GM18502 (cell line): ENCODE measurements around the gene AP1S2.
"Not testable (repeated sequence)": the region's sequence is repeated elsewhere in the genome, so short reads cannot be mapped to it uniquely, and the experiment has no call there.

Experiments used
- ATAC-seq: cut with Tn5 transposase; IDR thresholded peaks from one replicate; pipeline ENCODE4 v1.9.1; 2021; ENCODE audit warnings: mild to moderate bottlenecking; ENCODE audit not compliant: unreplicated experiment, poor library complexity

AP1S2 gene

DNA sequence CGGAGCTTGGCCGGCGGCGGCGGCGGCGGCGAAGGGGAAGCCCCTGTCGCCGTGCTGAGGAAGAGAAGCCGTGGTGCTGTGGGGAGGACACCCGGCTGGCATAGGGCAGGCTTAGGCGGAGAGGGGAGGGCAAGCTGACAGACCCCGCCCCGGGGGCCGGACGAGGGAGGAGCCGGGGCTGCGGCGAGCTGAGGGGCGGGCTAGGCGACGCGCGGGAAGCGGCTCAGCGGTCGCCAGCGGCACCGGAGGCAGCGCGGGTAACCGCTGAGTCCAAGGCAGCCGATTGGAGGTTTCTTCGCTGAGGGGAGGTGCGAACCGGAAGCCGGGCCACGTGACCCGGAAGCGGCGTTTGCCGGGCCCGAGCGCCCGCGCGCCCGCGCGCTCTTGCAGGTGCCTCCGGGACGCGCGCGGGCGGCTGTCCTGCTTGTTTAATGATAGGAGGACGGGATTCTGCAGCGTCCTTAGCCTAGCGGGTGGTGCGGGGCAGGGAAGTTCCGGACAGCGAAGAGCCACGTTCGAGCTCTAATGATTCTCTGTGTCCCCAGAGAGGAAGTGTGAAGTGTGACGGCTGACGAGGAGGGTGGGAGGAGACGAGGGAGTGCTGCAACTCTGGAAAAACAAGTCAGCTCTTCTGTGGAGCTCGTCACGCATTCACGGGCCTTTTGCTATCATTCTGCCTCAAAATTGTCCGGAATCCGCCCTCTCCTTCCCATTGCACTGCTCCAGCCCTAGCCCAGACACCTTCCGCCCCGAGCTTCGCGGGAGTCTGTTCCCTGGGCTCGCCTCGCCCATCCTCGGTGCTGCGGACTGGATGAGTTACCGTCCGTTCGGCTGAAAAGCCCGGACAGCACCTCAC lies at the start of gene AP1S2:
AP1S2 (minus strand) TSS at position 102 of the 856 bp plus-strand sequence. CDS start 2,289 bp downstream, outside the sequence.
- ATAC-seq = peak; percentile 95

DNA sequence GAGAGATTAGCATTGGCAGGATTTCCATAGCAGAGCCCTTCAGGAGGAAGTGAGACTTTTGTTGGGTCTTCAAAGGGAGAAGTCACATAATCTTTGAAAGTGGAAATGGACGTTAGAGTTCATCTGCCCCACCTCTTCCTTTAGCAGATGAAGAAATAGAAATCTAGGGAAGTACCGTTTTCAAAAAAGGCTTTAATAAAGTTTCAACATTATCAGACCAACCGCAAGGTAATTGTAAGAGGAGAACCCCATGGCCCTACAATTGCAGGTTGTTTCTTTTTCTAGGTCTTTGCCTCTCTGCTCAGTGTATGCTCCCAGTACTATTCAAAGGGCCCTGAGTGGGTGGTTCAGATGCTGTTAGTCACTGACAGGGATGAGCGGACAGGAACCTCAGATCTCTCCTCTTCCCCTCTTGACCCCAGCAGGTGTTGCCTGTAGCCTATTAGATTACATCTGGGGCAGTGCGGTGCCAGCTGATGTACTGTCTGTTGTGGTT lies 48.6 kb upstream of the AP1S2 start:
- peak; percentile 96 for ATAC-seq

GRCh38 chrX:15895334-15895733 lies 40.7 kb upstream of the AP1S2 start:
- no peak for ATAC-seq

DNA sequence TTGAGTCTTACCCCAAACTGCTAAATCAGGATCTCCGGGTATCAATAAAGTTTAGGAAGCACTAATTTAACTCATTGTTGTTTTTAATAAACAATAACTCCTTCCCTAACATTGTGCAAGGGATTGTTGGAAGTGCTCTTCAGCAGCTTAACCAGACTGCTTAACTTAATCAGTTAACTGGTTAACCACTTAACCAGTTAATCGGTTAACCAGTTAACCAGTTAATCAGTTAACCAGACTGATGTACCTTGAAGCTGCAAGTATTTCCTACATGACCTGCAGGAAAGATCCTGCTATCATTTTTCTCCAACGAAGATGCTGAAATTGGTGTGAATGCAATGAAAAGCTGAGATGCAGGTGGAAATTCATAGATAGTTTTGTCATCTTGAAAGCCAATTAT lies 40.1 kb upstream of the AP1S2 start:
- no peak for ATAC-seq

- no peak for ATAC-seq
Measured at GRCh38 chrX:15890463-15890862, 35.9 kb upstream of the AP1S2 start.

GRCh38 chrX:15888062-15888461 lies 33.4 kb upstream of the AP1S2 start:
- ATAC-seq = no peak

DNA sequence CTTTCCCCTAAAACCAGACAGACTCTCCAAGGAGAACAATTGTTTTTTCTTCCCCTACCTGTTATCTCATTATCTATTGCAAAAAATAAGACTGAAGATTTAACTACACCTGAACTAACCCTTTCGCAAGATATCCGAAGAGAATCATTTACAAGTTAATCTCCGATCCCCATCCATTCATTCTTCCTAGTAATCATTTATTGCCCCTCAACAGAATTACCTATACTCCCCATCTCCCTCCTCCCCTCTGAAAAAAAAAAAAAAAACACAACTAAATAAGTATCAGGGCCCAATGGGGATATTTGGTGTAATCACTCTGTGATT lies 28.9 kb upstream of the AP1S2 start:
- ATAC-seq = no peak

- peak; percentile 83 for ATAC-seq
Measured at GRCh38 chrX:15882704-15883539, 28.3 kb upstream of the AP1S2 start.

DNA sequence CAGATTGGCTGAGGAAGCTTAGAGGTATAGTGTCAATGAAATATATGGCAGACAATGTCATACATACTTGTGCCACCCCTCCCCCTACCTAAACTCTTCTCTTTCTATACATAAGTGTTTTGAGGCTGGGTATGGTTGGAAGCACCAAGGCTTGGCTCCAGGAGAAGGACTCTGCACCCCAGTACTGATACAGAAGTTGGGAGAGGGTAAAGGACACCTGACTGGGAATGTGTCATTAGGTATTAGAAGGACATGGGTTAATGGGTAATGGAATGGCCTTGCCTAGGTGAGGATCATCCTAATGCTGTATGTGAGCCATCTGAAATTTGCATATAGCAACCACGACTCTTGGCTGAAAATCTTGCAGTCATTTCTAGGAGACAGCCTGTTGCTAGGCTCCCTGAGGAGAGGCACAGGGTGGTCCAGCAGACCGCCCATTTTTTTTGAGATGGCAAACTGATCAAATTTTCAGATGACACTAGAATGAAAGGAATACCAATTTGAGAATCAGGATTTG lies 26.8 kb upstream of the AP1S2 start:
- no peak for ATAC-seq

DNA sequence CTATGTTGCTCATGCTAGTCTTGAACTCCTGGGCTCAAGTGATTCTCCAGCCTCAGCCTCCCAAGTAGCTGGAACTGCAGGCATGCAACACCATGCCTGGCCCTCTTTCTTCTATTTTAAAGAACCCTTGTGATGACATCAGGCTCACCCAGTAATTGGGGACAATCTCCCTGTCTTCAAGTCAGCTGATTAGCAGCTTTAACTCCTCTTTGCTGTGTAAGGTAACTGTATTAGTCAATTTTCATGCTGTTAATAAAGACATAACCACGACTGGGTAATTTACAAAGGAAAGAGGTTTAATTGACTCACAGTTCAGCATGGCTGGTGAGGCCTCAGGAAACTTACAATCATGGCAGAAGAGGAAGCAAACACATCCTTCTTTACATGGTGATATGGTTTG lies 23.3 kb upstream of the AP1S2 start:
- ATAC-seq = not testable (repeated sequence)

DNA sequence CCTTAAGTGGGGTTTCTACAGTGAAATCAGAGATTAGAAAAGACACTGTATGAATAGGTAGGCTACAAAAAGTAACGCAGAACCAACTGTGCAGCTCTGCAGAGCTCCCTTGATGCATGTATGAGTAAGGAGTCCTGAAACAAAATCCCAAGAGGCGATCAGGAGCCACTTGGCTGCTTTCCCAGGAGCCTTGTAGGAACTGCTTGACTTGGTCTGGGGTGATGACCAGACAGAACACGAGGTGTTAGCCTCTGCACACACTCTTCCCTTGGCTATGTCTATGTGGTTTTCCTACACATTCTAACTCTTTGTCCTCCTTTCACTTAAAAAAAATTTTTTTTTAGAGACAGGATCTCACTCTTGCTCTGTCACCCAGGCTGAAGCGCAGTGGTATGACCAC lies 22.8 kb upstream of the AP1S2 start:
- ATAC-seq = no peak

DNA sequence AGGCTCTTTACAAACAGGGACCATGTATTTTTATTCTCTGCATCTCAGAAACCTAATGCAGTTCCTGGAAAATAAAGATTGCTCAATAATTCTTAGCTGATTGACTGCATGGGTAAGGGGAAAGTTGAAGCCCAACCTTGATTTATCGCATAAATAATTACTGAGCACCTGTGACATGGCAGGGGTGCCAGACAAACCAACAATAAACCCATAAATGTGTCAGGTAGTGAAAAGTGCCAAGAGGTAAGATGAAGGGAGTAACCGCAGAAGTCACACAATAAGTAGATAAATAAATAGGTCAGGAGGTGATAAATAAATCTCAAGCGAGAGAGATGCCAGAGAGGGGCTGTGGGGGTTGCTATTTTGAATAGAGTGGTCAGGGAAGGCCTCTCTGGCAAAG lies 20.1 kb upstream of the AP1S2 start:
- no peak for ATAC-seq

GRCh38 chrX:15873566-15873965 lies 19.0 kb upstream of the AP1S2 start:
- ATAC-seq = no peak

GRCh38 chrX:15870310-15870709 lies 15.7 kb upstream of the AP1S2 start:
- ATAC-seq = no peak

DNA sequence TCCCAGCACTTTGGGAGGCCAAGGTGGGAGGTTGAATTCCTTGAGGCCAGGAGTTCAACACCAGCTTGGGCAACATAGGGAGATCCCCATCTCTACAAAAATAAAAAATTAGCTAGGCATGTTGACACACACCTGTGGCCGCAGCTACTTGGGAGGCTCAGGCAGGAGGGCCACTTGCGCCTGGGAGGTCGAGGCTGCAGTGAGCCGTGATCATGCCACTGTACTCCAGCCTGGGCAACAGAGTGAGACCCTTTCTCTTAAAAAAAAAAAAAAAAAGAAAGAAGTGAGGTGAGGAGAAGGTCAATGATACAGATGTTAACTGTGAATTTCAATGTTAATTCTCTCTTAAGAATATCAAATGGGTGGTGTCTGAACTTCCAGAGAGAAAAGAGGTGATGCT lies 15.1 kb upstream of the AP1S2 start:
- ATAC-seq = no peak

DNA sequence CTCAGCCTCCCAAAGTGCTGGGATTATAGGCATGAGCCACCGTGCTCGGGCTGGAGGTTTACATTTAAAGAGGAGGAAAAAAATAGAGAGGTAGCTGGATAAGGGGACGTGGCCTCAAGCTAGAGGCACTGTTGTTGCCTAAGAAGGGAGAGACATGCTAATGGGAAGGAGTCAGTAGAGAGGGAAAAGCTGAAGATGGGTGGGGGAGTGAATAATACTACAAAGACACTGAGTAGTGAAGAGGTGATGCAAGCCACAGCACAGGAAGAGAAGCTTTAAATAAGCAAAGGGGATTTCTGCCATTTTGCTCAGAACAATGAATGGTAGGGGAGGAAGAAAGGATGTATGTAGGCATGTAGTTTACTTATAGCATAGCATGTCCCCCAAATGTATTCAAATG lies 11.5 kb upstream of the AP1S2 start:
- ATAC-seq = no peak

DNA sequence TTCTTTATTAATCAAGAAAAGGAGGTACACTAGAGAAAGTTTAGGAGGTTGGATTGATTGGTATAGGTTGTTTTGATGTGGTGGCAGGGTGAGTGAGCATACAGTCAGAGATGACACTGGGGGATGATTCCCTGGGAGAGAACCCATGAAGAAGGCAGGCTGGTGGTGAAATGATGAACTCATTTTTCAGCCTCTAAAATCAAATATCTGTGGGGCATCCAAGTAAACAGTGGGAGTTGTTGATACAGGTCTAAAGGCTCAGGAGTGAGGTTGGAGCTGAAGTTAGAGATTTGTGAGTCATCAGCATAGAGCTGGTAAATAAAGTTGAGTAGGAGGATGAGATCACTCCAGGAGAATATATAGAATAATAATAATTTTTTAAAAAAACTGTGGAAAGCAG lies 10.0 kb upstream of the AP1S2 start:
- ATAC-seq = no peak

DNA sequence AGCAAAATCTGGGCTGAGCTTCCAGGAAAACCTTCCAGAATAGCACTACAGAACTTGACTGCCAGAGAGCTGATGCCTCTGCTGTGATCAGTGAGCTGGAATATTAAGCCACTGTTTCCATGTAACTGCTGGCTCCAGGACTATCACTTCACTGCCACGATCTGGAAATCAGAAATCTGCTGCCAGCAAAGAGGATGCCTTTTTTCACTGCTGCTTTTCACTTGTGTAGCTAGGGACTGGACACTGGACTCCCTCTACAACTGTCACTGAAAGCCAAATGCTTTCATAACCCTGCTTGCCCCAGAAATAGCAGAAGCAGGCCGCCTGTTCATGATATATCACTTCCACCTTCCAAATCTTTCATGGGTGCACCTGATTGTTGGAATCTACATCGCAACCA lies 9.4 kb upstream of the AP1S2 start:
- ATAC-seq = no peak

- ATAC-seq = no peak
Measured at GRCh38 chrX:15860921-15861320, 6.3 kb upstream of the AP1S2 start.

GRCh38 chrX:15858051-15858450 lies 3.4 kb upstream of the AP1S2 start:
- ATAC-seq = no peak

- ATAC-seq = no peak
Measured at GRCh38 chrX:15856636-15857035, 2.0 kb upstream of the AP1S2 start.
